Mesenchymal stem cell (in vitro differentiated cells and primary cell): ENCODE results near the gene CPA1.

Experiments used
- DNase-seq: peaks from one replicate; pipeline ENCODE4 v3.0.0-alpha.2; 2013
- H2AFZ ChIP-seq: one replicate; pipeline ENCODE4 v1.6.1; 2013; ENCODE audit warnings: low read depth, mild to moderate bottlenecking, control low read depth, inconsistent platforms, low read length, moderate library complexity
- H2AK5ac ChIP-seq: 2 replicates; pipeline ENCODE4 v1.6.1; 2013; ENCODE audit warnings: low read length, moderate library complexity, mild to moderate bottlenecking, inconsistent platforms; ENCODE audit not compliant: severe bottlenecking
- H2BK120ac ChIP-seq: one replicate; pipeline ENCODE4 v1.6.1; 2013; ENCODE audit warnings: low read depth, mild to moderate bottlenecking, inconsistent platforms, low read length, moderate library complexity
- H2BK12ac ChIP-seq, 2 experiments: one replicate each; pipeline ENCODE4 v1.6.1; 2013; ENCODE audit warnings: inconsistent platforms in 2 of 2, low read length in 2 of 2, mild to moderate bottlenecking in 2 of 2, moderate library complexity in 2 of 2, control low read depth in 1 of 2
- H2BK15ac ChIP-seq: one replicate; pipeline ENCODE4 v1.6.1; 2013; ENCODE audit warnings: mild to moderate bottlenecking, low read depth, inconsistent platforms; ENCODE audit not compliant: poor library complexity, severe bottlenecking
- H2BK5ac ChIP-seq: 2 replicates; pipeline ENCODE4 v1.6.1; 2013; ENCODE audit warnings: low read depth, mild to moderate bottlenecking, low read length, control low read depth, inconsistent platforms; ENCODE audit not compliant: poor library complexity, severe bottlenecking
- H3K14ac ChIP-seq, 2 experiments: one replicate each; pipeline ENCODE4 v1.6.1; 2013; ENCODE audit warnings: inconsistent platforms in 2 of 2, low read length in 2 of 2, control low read depth in 1 of 2, mild to moderate bottlenecking in 1 of 2, moderate library complexity in 1 of 2
- H3K18ac ChIP-seq, 2 experiments: one replicate each; pipeline ENCODE4 v1.6.1; 2013; ENCODE audit warnings: inconsistent platforms in 2 of 2, low read length in 2 of 2, control low read depth in 1 of 2, low read depth in 1 of 2, mild to moderate bottlenecking in 1 of 2
- H3K23ac ChIP-seq, 2 experiments: one replicate each; pipeline ENCODE4 v1.6.1; 2013; ENCODE audit warnings: inconsistent platforms in 2 of 2, low read length in 2 of 2, mild to moderate bottlenecking in 2 of 2, moderate library complexity in 2 of 2, control low read depth in 1 of 2
- H3K27ac ChIP-seq: 2 replicates; pipeline ENCODE4 v1.5.1; 2013; ENCODE audit warnings: mild to moderate bottlenecking, moderate library complexity, low read length, control low read depth, inconsistent platforms; ENCODE audit not compliant: poor library complexity, severe bottlenecking
- H3K27me3 ChIP-seq, 2 experiments: 2 replicates each; pipeline versions ENCODE4 v1.6.1 to v1.7.0; 2013; ENCODE audit warnings: low read length in 2 of 2, mild to moderate bottlenecking in 2 of 2, moderate library complexity in 2 of 2, control low read depth in 1 of 2, inconsistent platforms in 1 of 2; ENCODE audit not compliant: control insufficient read depth in 1 of 2, insufficient read depth in 1 of 2
- H3K36me3 ChIP-seq, 2 experiments: 2 replicates each; pipeline versions ENCODE4 v1.6.1 to v1.7.0; 2013; ENCODE audit warnings: low read length in 2 of 2, control low read depth in 1 of 2, inconsistent platforms in 1 of 2, low read depth in 1 of 2, mild to moderate bottlenecking in 1 of 2; ENCODE audit not compliant: insufficient read depth in 2 of 2, control insufficient read depth in 1 of 2
- H3K4ac ChIP-seq, 2 experiments: one replicate each; pipeline ENCODE4 v1.6.1; 2013; ENCODE audit warnings: inconsistent platforms in 2 of 2, low read length in 2 of 2, mild to moderate bottlenecking in 2 of 2, moderate library complexity in 2 of 2, control low read depth in 1 of 2, low read depth in 1 of 2
- H3K4me1 ChIP-seq: 2 replicates; pipeline ENCODE4 v1.6.1; 2013; ENCODE audit warnings: low read depth, low read length, control low read depth; ENCODE audit not compliant: control insufficient read depth, insufficient read depth
- H3K4me2 ChIP-seq: 2 replicates; pipeline ENCODE4 v1.6.1; 2013; ENCODE audit warnings: low read length, mild to moderate bottlenecking, inconsistent platforms; ENCODE audit not compliant: poor library complexity, severe bottlenecking
- H3K4me3 ChIP-seq, 2 experiments: 2 replicates each; pipeline versions ENCODE4 v1.5.1 to v1.7.0; 2013; ENCODE audit warnings: low read length in 2 of 2, mild to moderate bottlenecking in 2 of 2, control low read depth in 1 of 2, low read depth in 1 of 2; ENCODE audit not compliant: insufficient read depth in 1 of 2
- H3K79me1 ChIP-seq: replicated peaks from 2 replicates; pipeline ENCODE4 v1.6.1; 2013; ENCODE audit warnings: mild to moderate bottlenecking, control low read depth, low read length, inconsistent platforms; ENCODE audit not compliant: poor library complexity, severe bottlenecking
- H3K9ac ChIP-seq: 2 replicates; pipeline ENCODE4 v1.7.0; 2013; ENCODE audit warnings: mild to moderate bottlenecking, low read length, moderate library complexity
- H3K9me3 ChIP-seq: 2 replicates; pipeline ENCODE4 v1.7.0; 2013; ENCODE audit warnings: mild to moderate bottlenecking, low read length; ENCODE audit not compliant: control insufficient read depth
- H4K8ac ChIP-seq: one replicate; pipeline ENCODE4 v1.6.1; 2013; ENCODE audit warnings: inconsistent platforms, mild to moderate bottlenecking, low read length, moderate library complexity
- H4K91ac ChIP-seq: one replicate; pipeline ENCODE4 v1.6.1; 2013; ENCODE audit warnings: mild to moderate bottlenecking, low read length, inconsistent platforms
- WGBS: methylation state at CpG from one replicate; pipeline ENCODE4 v1.1.7; 2013; ENCODE audit warnings: mixed read lengths; 5-methylcytosine and 5-hydroxymethylcytosine counted together

Gene CPA1

GRCh38 chr7:130377178-130377577 is 3.1 kb upstream of the CPA1 start:
- Histone ChIP-seq H2AK5ac (peak overlapping the region; percentile 76), H2BK120ac (peak overlapping the region; percentile 39), H3K9ac (no peak overlapping the region), H3K4ac (peak overlapping the region; percentile 40 to 73), H3K27me3 (peaks cover 0 to 5% of the 10 kb centered on the region in 2 experiments), H2BK15ac (no peak overlapping the region), H4K91ac (peak overlapping the region; percentile 44), H2AFZ (no peak overlapping the region), H3K27ac (no peak overlapping the region), H3K4me3 (no peak overlapping the region), H3K9me3 (no peaks in the 10 kb centered on the region), H2BK12ac (peak overlapping the region; percentile 90 to 91), H3K36me3 (no peaks in the 10 kb centered on the region), H3K4me1 (peaks cover 37% of the 10 kb centered on the region), H3K18ac (peak overlapping the region in 1 of 2 experiments; percentile 23), H3K14ac (peak overlapping the region in 1 of 2 experiments; percentile 53), H3K23ac (no peak overlapping the region), H3K79me1 (no peaks in the 10 kb centered on the region), H3K4me2 (no peak overlapping the region), H2BK5ac (no peak overlapping the region), H4K8ac (no peak overlapping the region)
- WGBS, result 94% methylated on average over 6 of the region's 6 CpGs
- DNase-seq, result no peak

- Histone ChIP-seq H2BK12ac (peak overlapping the region; percentile 96 to 97), H2AK5ac (peak overlapping the region; percentile 98), H3K27me3 (peaks cover 0 to 5% of the 10 kb centered on the region in 2 experiments), H3K23ac (no peak overlapping the region), H3K9ac (no peak overlapping the region), H3K4me2 (no peak overlapping the region), H3K4me3 (no peak overlapping the region), H3K9me3 (no peaks in the 10 kb centered on the region), H4K8ac (no peak overlapping the region), H3K36me3 (no peaks in the 10 kb centered on the region), H3K4me1 (peaks cover 27% of the 10 kb centered on the region), H2BK15ac (peak overlapping the region; percentile 60), H3K27ac (no peak overlapping the region), H3K18ac (peak overlapping the region; percentile 86 to 92), H3K4ac (peak overlapping the region; percentile 54 to 73), H2BK120ac (peak overlapping the region; percentile 51), H4K91ac (peak overlapping the region; percentile 57), H3K79me1 (no peaks in the 10 kb centered on the region), H2BK5ac (no peak overlapping the region), H3K14ac (no peak overlapping the region), H2AFZ (no peak overlapping the region)
- no peak for DNase-seq
- 96% methylated on average over 7 of the region's 7 CpGs for WGBS
These were observed 1.3 kb upstream of the CPA1 start for GRCh38 chr7:130379019-130379418.

- Histone ChIP-seq H3K4me1 (peaks cover 24% of the 10 kb centered on the region), H2AFZ (peak overlapping the region; percentile 60), H3K9me3 (no peaks in the 10 kb centered on the region), H3K4ac (peak overlapping the region; percentile 84 to 85), H2AK5ac (peak overlapping the region; percentile 98), H3K27ac (no peak overlapping the region), H2BK12ac (peak overlapping the region; percentile 96 to 97), H3K9ac (no peak overlapping the region), H3K23ac (no peak overlapping the region), H3K27me3 (peaks cover 0 to 5% of the 10 kb centered on the region in 2 experiments), H3K14ac (peak overlapping the region in 1 of 2 experiments; percentile 55), H2BK15ac (peak overlapping the region; percentile 100), H2BK120ac (peak overlapping the region; percentile 51), H3K18ac (peak overlapping the region; percentile 86 to 92), H3K36me3 (peaks cover 0 to 5% of the 10 kb centered on the region in 2 experiments), H3K4me3 (no peak overlapping the region), H2BK5ac (peak overlapping the region; percentile 50), H3K4me2 (no peak overlapping the region), H4K91ac (peak overlapping the region; percentile 98), H4K8ac (peak overlapping the region; percentile 81), H3K79me1 (no peaks in the 10 kb centered on the region)
- DNase-seq, result no peak
- 75% methylated on average over 10 of the region's 10 CpGs for whole genome bisulfite sequencing
These were observed 768 bp upstream of the CPA1 start for GRCh38 chr7:130379532-130379920.

- over 99% methylated on average over 7 of the region's 7 CpGs for WGBS
- peak overlapping the region; percentile 34 to 44 for H2BK12ac ChIP-seq
- H3K18ac ChIP-seq, result peak overlapping the region; percentile 49 to 92
- H3K4me1 ChIP-seq, result peaks cover 23% of the 10 kb centered on the region
- no peak overlapping the region for H3K9ac ChIP-seq
- DNase-seq, result no peak
- no peak overlapping the region for H3K14ac ChIP-seq
- no peak overlapping the region for H3K23ac ChIP-seq
- H3K36me3 ChIP-seq, result peaks cover 0 to 5% of the 10 kb centered on the region in 2 experiments
- no peak overlapping the region for H2AFZ ChIP-seq
- H3K79me1 ChIP-seq, result no peaks in the 10 kb centered on the region
- H2BK5ac ChIP-seq, result no peak overlapping the region
- H3K9me3 ChIP-seq, result no peaks in the 10 kb centered on the region
- H3K4ac ChIP-seq, result peak overlapping the region in 1 of 2 experiments; percentile 61
- no peak overlapping the region for H3K4me3 ChIP-seq
- peak overlapping the region; percentile 46 for H2AK5ac ChIP-seq
- no peak overlapping the region for H3K4me2 ChIP-seq
- H4K91ac ChIP-seq, result peak overlapping the region; percentile 98
- peak overlapping the region; percentile 41 for H2BK15ac ChIP-seq
- H2BK120ac ChIP-seq, result peak overlapping the region; percentile 4
- peak overlapping the region; percentile 45 for H4K8ac ChIP-seq
- peaks cover 0 to 5% of the 10 kb centered on the region in 2 experiments for H3K27me3 ChIP-seq
- no peak overlapping the region for H3K27ac ChIP-seq
These were observed 664 bp downstream of the CPA1 start for GRCh38 chr7:130380861-130381455.
